Memory B cell (primary cell): ENCODE measurements around the gene CACUL1.
A peak's percentile ranks its signal among the peaks of the same experiment; 100 is the strongest.
"Not testable (repeated sequence)": the region's sequence is repeated elsewhere in the genome, so short reads cannot be mapped to it uniquely, and the experiment has no call there.

ENCODE experiments used
- ATAC-seq: fragments of 150-1000 bp; cut with Tn5 transposase; 2 replicates; pipeline ENCODE4 v1.10.0; 2021; ENCODE audit warnings: low read depth, mild to moderate bottlenecking, moderate library complexity
- DNase-seq, 2 donors: peaks; one replicate each; pipeline ENCODE4 v3.0.0; 2022; ENCODE audit warnings: low spot score in 2 of 2
- H3K27ac Mint-ChIP-seq: one replicate; pipeline ENCODE4 v1.8.0; 2022; ENCODE audit warnings: mild to moderate bottlenecking, moderate library complexity, mixed read lengths
- H3K27me3 Mint-ChIP-seq: one replicate; pipeline ENCODE4 v1.8.0; 2022; ENCODE audit warnings: mixed read lengths
- H3K36me3 Mint-ChIP-seq: one replicate; pipeline ENCODE4 v1.8.0; 2022; ENCODE audit warnings: mild to moderate bottlenecking, mixed read lengths
- H3K4me1 Mint-ChIP-seq: one replicate; pipeline ENCODE4 v1.8.0; 2022; ENCODE audit warnings: mixed read lengths
- H3K4me3 Mint-ChIP-seq: one replicate; pipeline ENCODE4 v1.8.0; 2022; ENCODE audit warnings: mild to moderate bottlenecking, moderate library complexity, mixed read lengths
- H3K9me3 Mint-ChIP-seq: one replicate; pipeline ENCODE4 v1.8.0; 2022; ENCODE audit warnings: mixed read lengths

Gene CACUL1

GRCh38 chr10:118704711-118705110 is 50.1 kb downstream of the CACUL1 start:
- Mint-ChIP-seq H3K9me3 (no peaks in the 10 kb centered on the region), H3K36me3 (peaks cover 17% of the 10 kb centered on the region), H3K27ac (no peak overlapping the region), H3K4me3 (no peak overlapping the region), H3K27me3 (no peaks in the 10 kb centered on the region), H3K4me1 (no peaks in the 10 kb centered on the region)
- no peak for ATAC-seq
- no peak for DNase-seq

- Mint-ChIP-seq H3K4me1 (no peaks in the 10 kb centered on the region), H3K9me3 (no peaks in the 10 kb centered on the region), H3K36me3 (peaks cover 17% of the 10 kb centered on the region), H3K27ac (no peak overlapping the region), H3K27me3 (no peaks in the 10 kb centered on the region), H3K4me3 (no peak overlapping the region)
- DNase-seq = no peak
- ATAC-seq = no peak
Measured at GRCh38 chr10:118701529-118702323, 53.0 kb downstream of the CACUL1 start.

- no peaks in the 10 kb centered on the region for H3K4me1 Mint-ChIP-seq
- peak overlapping the region; percentile 63 for H3K27ac Mint-ChIP-seq
- H3K4me3 Mint-ChIP-seq = no peak overlapping the region
- peaks cover 15% of the 10 kb centered on the region for H3K36me3 Mint-ChIP-seq
- H3K9me3 Mint-ChIP-seq = no peaks in the 10 kb centered on the region
- DNase-seq = no peak
- ATAC-seq = peak; percentile 60
- no peaks in the 10 kb centered on the region for H3K27me3 Mint-ChIP-seq
Measured at GRCh38 chr10:118698421-118698820, 56.3 kb downstream of the CACUL1 start.

- H3K27me3 Mint-ChIP-seq = no peaks in the 10 kb centered on the region
- no peak overlapping the region for H3K4me3 Mint-ChIP-seq
Measured at GRCh38 chr10:118694848-118695247, 59.9 kb downstream of the CACUL1 start.

GRCh38 chr10:118692872-118693271 is 61.9 kb downstream of the CACUL1 start:
- no peaks in the 10 kb centered on the region for H3K4me1 Mint-ChIP-seq
- ATAC-seq (no peak), DNase-seq (no peak)
- no peak overlapping the region for H3K27ac Mint-ChIP-seq
- H3K27me3 Mint-ChIP-seq = no peaks in the 10 kb centered on the region
- H3K9me3 Mint-ChIP-seq = no peaks in the 10 kb centered on the region
- no peak overlapping the region for H3K4me3 Mint-ChIP-seq
- peaks cover 17% of the 10 kb centered on the region for H3K36me3 Mint-ChIP-seq

More at GRCh38 chr10:118694848-118695247, 59.9 kb downstream of the CACUL1 start:
- DNase-seq (no peak), ATAC-seq (no peak)
- H3K27ac Mint-ChIP-seq = no peak overlapping the region
- H3K4me1 Mint-ChIP-seq = no peaks in the 10 kb centered on the region
- peaks cover 6% of the 10 kb centered on the region for H3K36me3 Mint-ChIP-seq
- H3K9me3 Mint-ChIP-seq = no peaks in the 10 kb centered on the region

GRCh38 chr10:118689070-118689858 is 65.5 kb downstream of the CACUL1 start:
- ATAC-seq = no peak
- no peaks in the 10 kb centered on the region for H3K9me3 Mint-ChIP-seq

GRCh38 chr10:118687472-118687871 is 67.3 kb downstream of the CACUL1 start:
- ATAC-seq (no peak), DNase-seq (no peak)
- Mint-ChIP-seq H3K4me3 (no peak overlapping the region), H3K36me3 (peaks cover 26% of the 10 kb centered on the region), H3K27ac (peak overlapping the region; percentile 2), H3K27me3 (no peaks in the 10 kb centered on the region), H3K9me3 (no peaks in the 10 kb centered on the region), H3K4me1 (peaks cover 6% of the 10 kb centered on the region)

More at GRCh38 chr10:118689070-118689858, 65.5 kb downstream of the CACUL1 start:
- H3K4me1 Mint-ChIP-seq = peaks cover 6% of the 10 kb centered on the region
- no peak overlapping the region for H3K4me3 Mint-ChIP-seq
- no peak overlapping the region for H3K27ac Mint-ChIP-seq
- H3K27me3 Mint-ChIP-seq = no peaks in the 10 kb centered on the region
- H3K36me3 Mint-ChIP-seq = peaks cover 26% of the 10 kb centered on the region
- no peak for DNase-seq

GRCh38 chr10:118682533-118682932 is 72.2 kb downstream of the CACUL1 start:
- Mint-ChIP-seq H3K27ac (no peak overlapping the region), H3K4me3 (no peak overlapping the region), H3K9me3 (no peaks in the 10 kb centered on the region), H3K4me1 (peaks cover 6% of the 10 kb centered on the region), H3K36me3 (peaks cover 26% of the 10 kb centered on the region), H3K27me3 (no peaks in the 10 kb centered on the region)
- no peak for DNase-seq
- no peak for ATAC-seq

- Mint-ChIP-seq H3K27me3 (no peaks in the 10 kb centered on the region), H3K9me3 (no peaks in the 10 kb centered on the region), H3K4me3 (no peak overlapping the region), H3K36me3 (peaks cover 12% of the 10 kb centered on the region), H3K4me1 (no peaks in the 10 kb centered on the region), H3K27ac (peak overlapping the region; percentile 1)
- no peak for DNase-seq
- ATAC-seq = no peak
Measured at GRCh38 chr10:118680197-118680596, 74.6 kb downstream of the CACUL1 start.

GRCh38 chr10:118674226-118674919 is 80.4 kb downstream of the CACUL1 start:
- no peaks in the 10 kb centered on the region for H3K9me3 Mint-ChIP-seq
- H3K27ac Mint-ChIP-seq = peak overlapping the region; percentile 58
- no peaks in the 10 kb centered on the region for H3K27me3 Mint-ChIP-seq
- H3K4me1 Mint-ChIP-seq = peaks cover 6% of the 10 kb centered on the region
- no peak overlapping the region for H3K4me3 Mint-ChIP-seq
- peaks cover 5% of the 10 kb centered on the region for H3K36me3 Mint-ChIP-seq
- ATAC-seq (no peak), DNase-seq (no peak)

- ATAC-seq (no peak), DNase-seq (no peak)
- Mint-ChIP-seq H3K27ac (peak overlapping the region; percentile 16), H3K36me3 (peaks cover 5% of the 10 kb centered on the region), H3K27me3 (no peaks in the 10 kb centered on the region), H3K9me3 (no peaks in the 10 kb centered on the region), H3K4me1 (peaks cover 13% of the 10 kb centered on the region), H3K4me3 (no peak overlapping the region)
Measured at GRCh38 chr10:118672766-118673715, 81.7 kb downstream of the CACUL1 start.

GRCh38 chr10:118672153-118672552 is 82.6 kb downstream of the CACUL1 start:
- no peak for ATAC-seq
- Mint-ChIP-seq H3K36me3 (peaks cover 5% of the 10 kb centered on the region), H3K4me1 (peaks cover 13% of the 10 kb centered on the region), H3K9me3 (no peaks in the 10 kb centered on the region), H3K27me3 (no peaks in the 10 kb centered on the region), H3K4me3 (no peak overlapping the region), H3K27ac (no peak overlapping the region)
- no peak for DNase-seq

GRCh38 chr10:118671221-118671620 is 83.5 kb downstream of the CACUL1 start:
- not testable (repeated sequence) for H3K9me3 Mint-ChIP-seq, H3K27me3 Mint-ChIP-seq, DNase-seq, H3K36me3 Mint-ChIP-seq, ATAC-seq, H3K4me3 Mint-ChIP-seq, H3K27ac Mint-ChIP-seq
- H3K4me1 Mint-ChIP-seq = peaks cover 13% of the 10 kb centered on the region
